ENCODE data around the gene FLII.
"Not testable (repeated sequence)": the region's sequence is repeated elsewhere in the genome, so short reads cannot be mapped to it uniquely, and the experiment has no call there.

Gene FLII

DNA sequence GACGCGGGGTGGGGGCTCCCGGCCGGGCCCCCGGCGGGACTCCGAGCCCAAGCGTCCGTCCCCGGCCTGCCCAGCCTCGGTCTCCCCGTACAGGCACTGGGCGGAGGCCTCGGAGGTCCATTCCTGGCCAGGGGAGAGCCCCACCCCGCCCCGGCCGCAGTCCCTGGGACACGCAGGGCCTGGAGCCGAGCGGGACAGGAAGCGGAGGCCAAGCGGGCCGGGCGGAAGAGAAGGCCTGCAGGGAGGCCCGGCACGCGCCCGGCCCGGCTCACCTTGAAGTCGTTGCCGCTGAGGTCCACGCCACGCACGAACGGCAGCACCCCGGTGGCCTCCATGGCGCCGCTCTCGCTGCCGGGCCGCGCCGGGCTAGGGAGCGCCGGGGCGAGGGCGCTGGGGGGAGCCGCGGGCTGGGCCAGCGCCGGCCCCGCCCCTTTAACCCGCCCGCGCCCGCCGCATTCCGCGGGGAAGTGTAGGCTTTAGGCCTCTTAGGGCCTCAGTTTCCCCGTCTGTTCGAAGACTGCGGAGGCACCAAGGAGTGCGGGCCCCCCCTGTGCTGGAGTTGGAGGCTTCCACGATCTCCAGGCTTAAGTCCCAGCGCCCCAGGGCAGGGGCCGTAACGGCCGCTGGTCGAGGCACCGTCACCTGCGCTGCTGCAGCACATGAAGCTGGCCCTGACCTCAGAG, at the start of gene FLII:
Gene FLII (minus strand): TSS at position 383 of the 683 bp plus-strand sequence. CDS start 48 bp downstream, at position 335.
- peak in 1 of 2 experiments; percentile 48 for DNase-seq (ENCODE audit: low read depth in 2 of 2)

GRCh38 chr17:18303206-18303605, 44.7 kb upstream of the FLII start:
- DNase-seq (ENCODE audit: low read depth in 2 of 2): not testable (repeated sequence)

GRCh38 chr17:18300725-18301480, 42.4 kb upstream of the FLII start:
- DNase-seq (ENCODE audit: low read depth in 2 of 2): no peak

- not testable (repeated sequence) for DNase-seq (ENCODE audit: low read depth in 2 of 2)
Observed at GRCh38 chr17:18298061-18298460, 39.5 kb upstream of the FLII start.

DNA sequence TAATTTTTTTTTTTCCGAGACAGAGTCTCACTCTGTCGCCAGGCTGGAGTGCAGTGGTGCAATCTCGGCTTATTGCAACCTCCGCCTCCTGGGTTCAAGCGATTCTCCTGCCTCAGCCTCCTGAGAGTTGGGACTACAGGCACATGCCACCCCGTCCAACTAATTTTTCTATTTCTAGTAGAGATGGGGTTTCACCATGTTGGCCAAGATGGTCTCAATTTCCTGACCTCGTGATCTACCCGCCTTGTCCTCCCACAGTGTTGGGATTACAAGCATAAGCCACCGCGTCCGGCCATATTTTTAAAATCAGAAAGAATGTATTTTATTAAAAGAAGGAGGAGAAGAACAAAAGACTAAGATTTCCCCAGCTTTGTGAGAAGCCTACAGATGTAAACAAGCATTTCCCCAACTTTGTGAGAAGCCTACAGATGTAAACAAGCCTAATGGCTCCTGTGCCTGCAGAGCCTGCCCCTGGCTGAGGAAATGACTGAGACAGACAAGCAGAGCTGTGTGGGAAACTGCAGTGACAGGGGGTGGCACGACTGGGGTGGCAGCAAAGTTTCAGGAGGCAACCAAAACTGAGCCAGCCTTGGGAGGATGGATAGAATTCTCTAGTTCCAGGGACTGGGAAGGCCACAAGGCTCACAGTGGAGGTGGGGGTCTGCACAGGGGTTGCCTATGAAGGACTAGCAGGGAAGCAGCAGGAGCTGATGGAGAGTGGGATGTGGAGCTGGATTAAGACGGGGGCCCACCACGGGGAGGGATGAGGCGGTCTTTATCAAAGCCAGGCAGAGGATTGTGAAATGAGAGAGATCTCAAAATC, 33.4 kb upstream of the FLII start:
- DNase-seq (ENCODE audit: low read depth in 2 of 2): no peak

GRCh38 chr17:18285296-18285695, 26.8 kb upstream of the FLII start:
- no peak for DNase-seq (ENCODE audit: low read depth in 2 of 2)

DNA sequence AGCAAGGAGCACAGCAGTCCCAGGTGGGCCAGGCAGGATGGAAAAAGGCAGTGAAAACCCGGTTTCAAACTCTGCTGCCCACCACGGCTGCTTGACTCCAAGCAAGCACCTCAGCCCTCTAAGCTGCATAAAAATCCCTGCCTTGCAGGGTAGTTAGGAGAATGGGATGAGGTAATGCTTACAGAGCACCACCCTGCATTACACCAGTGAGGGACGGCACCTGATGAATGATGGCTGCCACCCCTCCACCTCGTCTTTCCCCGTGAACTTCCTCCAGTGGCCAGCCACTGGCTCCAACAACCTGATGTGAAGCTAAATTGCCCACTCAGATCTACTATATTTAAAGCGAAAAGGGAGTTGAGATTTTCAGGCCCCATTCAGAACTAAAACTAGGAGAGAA, 23.2 kb upstream of the FLII start:
- no peak for DNase-seq (ENCODE audit: low read depth in 2 of 2)

GRCh38 chr17:18280766-18281371, 22.3 kb upstream of the FLII start:
- DNase-seq (ENCODE audit: low read depth in 2 of 2): no peak

DNA sequence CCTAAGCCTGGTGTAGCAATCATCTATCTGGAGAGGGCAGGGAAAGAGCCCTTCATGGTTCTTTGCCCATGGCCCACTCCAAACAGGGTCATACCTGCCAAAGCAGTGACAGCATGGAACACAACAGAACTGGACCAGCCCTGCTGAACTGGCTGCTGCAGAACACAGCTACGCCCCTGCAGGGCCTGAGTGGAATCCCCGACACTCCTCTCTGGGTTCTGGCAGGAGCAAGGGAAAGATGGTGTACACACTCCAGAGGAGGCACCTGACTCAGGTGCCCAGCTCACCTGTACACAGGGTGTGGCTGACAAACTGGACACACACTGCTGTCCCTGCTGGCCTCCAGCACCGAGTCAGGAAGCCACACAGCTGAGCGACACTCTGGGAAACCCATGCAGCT, 21.7 kb upstream of the FLII start:
- no peak for DNase-seq (ENCODE audit: low read depth in 2 of 2)

- DNase-seq (ENCODE audit: low read depth in 2 of 2): no peak
Observed at GRCh38 chr17:18278867-18279266, 20.3 kb upstream of the FLII start.

GRCh38 chr17:18277076-18277475, 18.5 kb upstream of the FLII start:
- no peak for DNase-seq (ENCODE audit: low read depth in 2 of 2)

GRCh38 chr17:18270046-18270931, 11.8 kb upstream of the FLII start:
- DNase-seq (ENCODE audit: low read depth in 2 of 2): no peak

DNA sequence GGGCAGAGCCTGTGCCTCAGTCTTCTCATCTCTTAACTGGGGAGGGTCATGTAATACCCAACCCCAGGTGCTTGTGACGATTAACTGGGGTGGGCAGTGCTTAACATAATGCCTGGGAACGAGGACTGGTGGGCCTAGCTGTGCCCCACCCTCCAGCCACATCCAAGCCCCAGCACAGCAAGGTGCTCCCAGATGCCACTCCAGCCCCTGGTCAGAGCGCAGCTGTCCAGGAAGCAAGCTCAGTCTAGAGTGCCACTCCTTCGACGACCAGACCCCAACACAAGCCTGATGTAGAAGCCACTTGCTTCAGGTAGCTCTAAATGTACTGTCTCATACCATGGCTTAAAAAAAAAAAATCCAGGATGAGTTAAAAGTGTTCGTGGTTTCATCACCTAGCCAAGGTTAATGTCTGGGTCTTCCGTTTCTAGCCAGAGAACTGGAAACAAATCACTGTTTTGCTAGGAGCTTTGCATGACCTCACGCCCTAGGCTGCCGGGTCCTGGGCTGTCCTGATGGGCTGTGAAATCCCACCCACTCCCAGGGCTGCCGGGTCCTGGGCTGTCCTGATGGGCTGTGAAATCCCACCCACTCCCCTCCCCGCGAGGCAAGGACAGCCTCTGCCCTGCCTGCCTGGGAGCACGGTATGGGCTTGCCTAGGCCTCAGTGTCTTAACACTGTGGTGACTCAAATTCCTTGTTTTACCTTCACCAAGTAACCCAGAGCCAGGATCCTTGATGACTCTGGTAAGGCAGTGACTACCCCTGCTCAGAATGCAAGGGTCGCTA, 9.6 kb upstream of the FLII start:
- no peak for DNase-seq (ENCODE audit: low read depth in 2 of 2)

DNA sequence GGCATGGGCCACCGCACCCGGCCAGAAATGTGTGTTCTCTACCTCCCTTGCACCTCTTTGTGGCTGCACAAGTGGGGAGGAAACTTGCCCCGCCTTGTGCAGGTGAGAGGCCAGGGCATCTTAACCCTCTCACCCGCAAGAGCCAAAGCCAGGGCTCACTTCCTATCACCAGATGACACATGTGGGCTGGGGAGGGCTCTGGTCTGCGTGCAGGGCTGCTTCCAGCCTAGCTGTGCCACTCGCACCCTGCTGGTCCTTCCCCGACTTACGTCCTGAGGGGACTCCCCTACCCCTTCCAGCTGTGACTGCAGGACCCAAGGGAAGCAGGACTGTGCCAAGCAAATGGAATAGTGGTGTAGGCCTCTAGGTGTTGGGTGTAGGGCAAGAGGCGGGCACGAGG, 8.8 kb upstream of the FLII start:
- DNase-seq (ENCODE audit: low read depth in 2 of 2): no peak

DNA sequence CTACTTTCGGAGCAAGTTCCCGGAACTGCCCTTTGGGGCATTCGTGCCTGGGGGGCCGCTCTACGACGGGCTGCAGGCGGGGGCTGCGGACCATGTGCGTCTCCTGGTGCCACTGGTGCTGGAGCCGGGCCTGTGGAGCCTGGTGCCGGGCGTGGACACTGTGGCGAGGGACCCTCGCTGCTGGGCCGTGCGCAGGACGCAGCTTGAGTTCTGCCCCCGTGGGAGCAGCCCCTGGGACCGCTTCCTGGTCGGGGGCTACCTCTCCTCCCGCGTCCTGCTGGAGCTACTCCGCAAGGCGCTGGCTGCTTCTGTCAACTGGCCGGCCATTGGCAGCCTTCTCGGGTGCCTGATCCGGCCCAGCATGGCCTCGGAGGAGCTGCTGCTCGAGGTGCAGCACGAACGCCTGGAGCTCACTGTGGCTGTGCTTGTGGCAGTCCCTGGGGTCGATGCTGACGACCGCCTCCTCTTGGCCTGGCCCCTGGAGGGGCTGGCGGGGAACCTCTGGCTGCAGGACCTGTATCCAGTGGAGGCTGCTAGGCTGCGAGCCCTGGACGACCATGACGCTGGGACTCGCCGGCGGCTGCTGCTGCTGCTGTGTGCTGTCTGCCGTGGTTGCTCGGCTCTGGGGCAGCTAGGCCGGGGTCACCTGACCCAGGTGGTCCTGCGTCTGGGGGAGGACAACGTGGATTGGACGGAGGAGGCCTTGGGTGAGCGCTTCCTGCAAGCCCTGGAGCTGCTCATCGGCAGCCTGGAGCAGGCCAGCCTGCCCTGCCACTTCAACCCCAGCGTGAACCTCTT, 5.5 kb upstream of the FLII start:
- DNase-seq (ENCODE audit: low read depth in 2 of 2): no peak

DNA sequence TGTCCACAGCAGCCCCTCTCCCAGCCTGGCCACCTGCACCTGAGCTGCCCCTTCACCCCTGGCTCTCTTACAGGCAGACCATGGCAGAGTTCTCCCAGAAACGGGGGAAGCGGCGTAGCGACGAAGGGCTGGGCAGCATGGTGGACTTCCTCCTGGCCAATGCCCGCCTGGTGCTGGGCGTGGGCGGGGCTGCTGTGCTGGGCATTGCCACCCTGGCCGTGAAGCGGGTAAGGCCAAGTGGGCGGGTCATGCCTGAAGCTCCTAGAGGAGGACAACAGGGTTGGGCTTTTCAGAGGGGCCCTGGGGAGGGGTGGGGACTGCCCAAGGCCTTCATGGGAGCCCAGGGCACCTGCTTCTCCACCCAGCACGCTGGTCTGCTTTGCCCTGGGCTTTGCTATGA, 4.1 kb upstream of the FLII start:
- no peak for DNase-seq (ENCODE audit: low read depth in 2 of 2)

GRCh38 chr17:18262111-18262510, 3.6 kb upstream of the FLII start:
- no peak for DNase-seq (ENCODE audit: low read depth in 2 of 2)

- DNase-seq (ENCODE audit: low read depth in 2 of 2): no peak
Observed at GRCh38 chr17:18261659-18262058, 3.1 kb upstream of the FLII start.

GRCh38 chr17:18261146-18261515, 2.6 kb upstream of the FLII start:
- DNase-seq (ENCODE audit: low read depth in 2 of 2): no peak

Data from stimulated activated CD4-positive, alpha-beta T cell treated with anti-CD3 and anti-CD28 coated beads, Interleukin-12 subunit alpha, Interleukin-12 subunit beta, amount 100 ng/mL, for 24 hours (primary cell).